Muscle layer of colon (tissue), 2 donors: ENCODE measurements around the gene NAT8.
"Not testable (repeated sequence)": the region's sequence is repeated elsewhere in the genome, so short reads cannot be mapped to it uniquely, and the experiment has no call there.

Experiments used
- H3K27ac ChIP-seq: one replicate; pipeline ENCODE4 v1.7.0; 2013; ENCODE audit warnings: low read depth, mild to moderate bottlenecking, low read length, moderate library complexity
- H3K27me3 ChIP-seq, 2 donors: one replicate each; pipeline ENCODE4 v1.7.0; 2013; ENCODE audit warnings: low read length in 2 of 2, mild to moderate bottlenecking in 2 of 2; ENCODE audit not compliant: insufficient read depth in 2 of 2, control insufficient read depth in 1 of 2
- H3K36me3 ChIP-seq: one replicate; pipeline ENCODE4 v1.7.0; 2013; ENCODE audit warnings: mild to moderate bottlenecking, low read length; ENCODE audit not compliant: insufficient read depth
- H3K4me1 ChIP-seq: one replicate; pipeline ENCODE4 v1.7.0; 2013; ENCODE audit warnings: mild to moderate bottlenecking, low read length; ENCODE audit not compliant: insufficient read depth
- H3K4me3 ChIP-seq, 2 donors: one replicate each; pipeline ENCODE4 v1.7.0; 2013; ENCODE audit warnings: low read length in 2 of 2, low read depth in 1 of 2, mild to moderate bottlenecking in 1 of 2, moderate library complexity in 1 of 2
- H3K9ac ChIP-seq: one replicate; pipeline ENCODE4 v1.7.0; 2013; ENCODE audit warnings: low read length
- H3K9me3 ChIP-seq: one replicate; pipeline ENCODE4 v1.7.0; 2013; ENCODE audit warnings: mild to moderate bottlenecking, low read length
- donor health status: abdominal sarcoma.
- donor health status: Adenocarcinoma of cecum.

The NAT8 gene

GRCh38 chr2:73628493-73628892 lies 13.7 kb downstream of the NAT8 start:
- not testable (repeated sequence) for H3K36me3 ChIP-seq

GRCh38 chr2:73626237-73626636 lies 16.0 kb downstream of the NAT8 start:
- H3K27me3 ChIP-seq, H3K27ac ChIP-seq, H3K9me3 ChIP-seq, H3K36me3 ChIP-seq, H3K4me3 ChIP-seq, H3K4me1 ChIP-seq, H3K9ac ChIP-seq: not testable (repeated sequence)

More at GRCh38 chr2:73628493-73628892, 13.7 kb downstream of the NAT8 start:
- not testable (repeated sequence) for H3K4me3 ChIP-seq, H3K9ac ChIP-seq, H3K27me3 ChIP-seq, H3K9me3 ChIP-seq, H3K27ac ChIP-seq, H3K4me1 ChIP-seq

DNA sequence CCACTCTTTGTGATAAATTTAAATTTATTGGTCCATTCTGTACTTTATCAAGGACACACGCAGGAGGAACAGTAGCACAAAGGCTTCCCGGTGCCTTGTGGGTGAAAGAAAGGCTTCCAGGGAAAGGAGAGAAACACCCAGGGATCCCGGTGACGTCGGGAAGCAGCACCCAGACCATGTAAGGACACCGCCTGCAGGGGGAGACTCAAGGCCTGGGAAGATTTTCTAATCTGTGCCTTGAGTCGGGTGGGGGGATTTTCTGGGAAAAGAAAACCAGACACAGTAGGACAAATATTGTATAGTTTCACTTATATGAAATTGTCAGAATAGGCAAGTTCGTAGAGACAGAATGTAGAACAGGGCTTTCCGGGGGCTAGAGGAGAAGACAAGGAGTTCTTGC lies 17.6 kb downstream of the NAT8 start:
- not testable (repeated sequence) for H3K27ac ChIP-seq, H3K9me3 ChIP-seq, H3K4me1 ChIP-seq, H3K4me3 ChIP-seq, H3K36me3 ChIP-seq, H3K27me3 ChIP-seq, H3K9ac ChIP-seq

GRCh38 chr2:73624036-73624435 lies 18.2 kb downstream of the NAT8 start:
- not testable (repeated sequence) for H3K4me1 ChIP-seq, H3K27me3 ChIP-seq, H3K4me3 ChIP-seq, H3K9ac ChIP-seq, H3K36me3 ChIP-seq, H3K27ac ChIP-seq, H3K9me3 ChIP-seq

DNA sequence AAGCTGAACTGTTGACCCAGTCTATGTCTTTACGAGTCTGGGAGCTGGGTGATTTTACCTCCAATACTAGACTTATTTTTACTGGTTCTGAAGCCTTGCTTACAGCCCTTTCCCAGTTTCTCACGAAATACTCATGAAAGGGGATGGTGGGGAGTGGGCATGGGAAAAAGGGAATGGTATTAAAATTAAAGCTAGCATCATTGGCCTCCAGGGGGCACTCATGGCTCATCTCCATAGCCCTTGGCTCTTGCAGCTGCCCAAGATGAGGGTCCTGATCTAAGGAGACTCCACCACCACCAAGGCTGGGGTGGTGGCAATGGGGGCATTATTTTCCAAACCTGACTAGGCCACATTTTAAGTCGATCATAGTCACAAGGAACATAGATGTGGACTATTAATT lies 22.3 kb downstream of the NAT8 start:
- not testable (repeated sequence) for H3K36me3 ChIP-seq, H3K27ac ChIP-seq, H3K4me3 ChIP-seq, H3K4me1 ChIP-seq, H3K27me3 ChIP-seq, H3K9ac ChIP-seq, H3K9me3 ChIP-seq

- Histone ChIP-seq H3K27ac (no peak overlapping the region), H3K27me3 (no peaks in the 10 kb centered on the region), H3K36me3 (no peaks in the 10 kb centered on the region), H3K4me1 (no peaks in the 10 kb centered on the region), H3K9me3 (no peaks in the 10 kb centered on the region), H3K4me3 (no peak overlapping the region), H3K9ac (no peak overlapping the region)
These were observed 27.2 kb downstream of the NAT8 start for GRCh38 chr2:73614997-73615396.

GRCh38 chr2:73614105-73614504 lies 28.1 kb downstream of the NAT8 start:
- Histone ChIP-seq H3K27me3 (no peaks in the 10 kb centered on the region), H3K27ac (no peak overlapping the region), H3K4me3 (no peak overlapping the region), H3K36me3 (no peaks in the 10 kb centered on the region), H3K4me1 (no peaks in the 10 kb centered on the region), H3K9me3 (no peaks in the 10 kb centered on the region), H3K9ac (no peak overlapping the region)

GRCh38 chr2:73611867-73612266 lies 30.4 kb downstream of the NAT8 start:
- no peaks in the 10 kb centered on the region for H3K9me3 ChIP-seq

GRCh38 chr2:73611193-73611592 lies 31.0 kb downstream of the NAT8 start:
- H3K9me3 ChIP-seq = no peaks in the 10 kb centered on the region
- H3K36me3 ChIP-seq = no peaks in the 10 kb centered on the region
- no peaks in the 10 kb centered on the region for H3K4me1 ChIP-seq
- no peaks in the 10 kb centered on the region for H3K27me3 ChIP-seq
- no peak overlapping the region for H3K27ac ChIP-seq
- H3K4me3 ChIP-seq = no peak overlapping the region
- H3K9ac ChIP-seq = no peak overlapping the region

More at GRCh38 chr2:73611867-73612266, 30.4 kb downstream of the NAT8 start:
- Histone ChIP-seq H3K27ac (no peak overlapping the region), H3K36me3 (no peaks in the 10 kb centered on the region), H3K27me3 (no peaks in the 10 kb centered on the region), H3K9ac (no peak overlapping the region), H3K4me1 (no peaks in the 10 kb centered on the region), H3K4me3 (no peak overlapping the region)

GRCh38 chr2:73610111-73610510 lies 32.1 kb downstream of the NAT8 start:
- Histone ChIP-seq H3K4me3 (no peak overlapping the region), H3K36me3 (no peaks in the 10 kb centered on the region), H3K9me3 (no peaks in the 10 kb centered on the region)

DNA sequence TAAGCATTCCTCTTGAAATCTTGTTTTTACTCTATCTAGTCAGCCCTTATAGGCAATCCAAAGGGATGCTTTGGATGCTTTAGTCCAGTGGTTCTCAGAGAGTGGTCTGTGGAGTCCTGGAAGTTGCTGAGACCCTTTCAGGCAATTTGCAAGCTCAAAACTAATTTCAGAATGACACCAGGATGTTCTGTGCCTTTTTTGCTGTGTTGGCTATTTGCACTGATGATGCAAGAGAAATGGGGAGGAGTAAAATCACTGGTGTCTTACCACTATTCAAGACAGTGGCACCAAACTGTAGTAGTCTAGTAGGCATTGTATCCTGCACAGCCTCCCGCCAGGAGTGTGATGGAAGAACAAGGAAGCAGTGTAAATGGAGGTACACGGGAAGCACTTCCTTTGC lies 37.6 kb downstream of the NAT8 start:
- H3K27me3 ChIP-seq, H3K4me3 ChIP-seq, H3K27ac ChIP-seq, H3K9me3 ChIP-seq, H3K4me1 ChIP-seq, H3K9ac ChIP-seq: not testable (repeated sequence)
- H3K36me3 ChIP-seq = peaks cover 19% of the 10 kb centered on the region

More at GRCh38 chr2:73610111-73610510, 32.1 kb downstream of the NAT8 start:
- Histone ChIP-seq H3K27ac (no peak overlapping the region), H3K4me1 (no peaks in the 10 kb centered on the region), H3K27me3 (no peaks in the 10 kb centered on the region), H3K9ac (no peak overlapping the region)

DNA sequence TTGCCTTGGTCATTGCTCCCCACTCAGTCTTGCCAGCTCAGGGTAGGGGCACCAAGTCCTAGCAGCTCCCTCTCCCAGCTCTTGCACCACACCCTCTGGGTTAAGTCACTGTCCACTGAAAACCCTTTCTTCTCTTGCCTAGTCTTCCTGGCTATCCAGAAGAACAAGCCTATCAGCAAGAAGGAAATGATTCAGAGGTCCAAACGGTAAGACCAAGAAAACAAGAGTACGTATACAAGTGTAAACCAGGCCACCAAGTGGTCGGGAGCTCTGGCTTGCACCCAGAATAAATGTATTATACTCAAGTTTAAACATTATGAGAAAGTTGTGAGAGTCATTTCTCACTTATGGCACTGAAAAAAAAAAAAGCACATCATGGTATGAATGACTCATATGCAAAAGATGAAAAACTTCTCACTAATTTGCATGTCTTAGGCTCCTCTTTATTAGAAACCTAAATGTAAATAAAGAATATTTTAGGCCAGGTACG lies 39.1 kb downstream of the NAT8 start:
- not testable (repeated sequence) for H3K27me3 ChIP-seq, H3K4me1 ChIP-seq, H3K4me3 ChIP-seq, H3K27ac ChIP-seq, H3K9me3 ChIP-seq, H3K9ac ChIP-seq
- H3K36me3 ChIP-seq = peaks cover 19% of the 10 kb centered on the region
